Left ventricle myocardium inferior (tissue), 1 donor: ENCODE measurements around the gene SPINDOC. TPM values are rescaled to one million over a fixed set of nuclear protein-coding genes. Genes with fewer than 3 reads are reported as not detected.

Source experiments
- DNase-seq: peaks from one replicate; pipeline ENCODE4 v3.0.0-alpha.2; 2020
- H3K27ac ChIP-seq: fragments of 200-600 bp; replicated peaks from 2 replicates; pipeline ENCODE4 v1.8.0; 2021
- H3K27me3 ChIP-seq: fragments of 200-600 bp; 2 replicates; pipeline ENCODE4 v1.8.0; 2021; ENCODE audit warnings: low read depth
- H3K36me3 ChIP-seq: fragments of 200-600 bp; 2 replicates; pipeline ENCODE4 v1.8.0; 2021
- H3K4me1 ChIP-seq: fragments of 200-600 bp; 2 replicates; pipeline ENCODE4 v1.8.0; 2021
- H3K4me3 ChIP-seq: fragments of 200-600 bp; 2 replicates; pipeline ENCODE4 v1.8.0; 2021; ENCODE audit warnings: mild to moderate bottlenecking, moderate library complexity
- H3K9me3 ChIP-seq: fragments of 200-600 bp; replicated peaks from 2 replicates; pipeline ENCODE4 v1.8.0; 2021
- intact Hi-C: fragments of 100-400 bp; cut with micrococcal nuclease; formaldehyde crosslinking; loops from one replicate; pipeline ENCODE4 v1.11.0; 2022
- total RNA-seq: library from RNA; stranded (reverse); fragmentation: NEBNext Ultra II Directional; extraction: Animal tissue kit (Norgen Biotek cat#: 25700); gene quantifications from one replicate; pipeline ENCODE4 v1.2.1, GENCODE V29; 2021
- TF ChIP-seq, protein P1 (sequence below): fragments of 200-600 bp; IDR thresholded peaks from 2 replicates; pipeline ENCODE4 v1.8.0; 2021; ENCODE audit warnings: antibody characterized with exemption, mild to moderate bottlenecking, borderline replicate concordance
- donor health status: DM: no; HTN: yes; CAD: no; lungs with severe emphysema.

Gene SPINDOC
- total RNA-seq, 1 donor from 2014 or later, result 14.0 TPM

DNA sequence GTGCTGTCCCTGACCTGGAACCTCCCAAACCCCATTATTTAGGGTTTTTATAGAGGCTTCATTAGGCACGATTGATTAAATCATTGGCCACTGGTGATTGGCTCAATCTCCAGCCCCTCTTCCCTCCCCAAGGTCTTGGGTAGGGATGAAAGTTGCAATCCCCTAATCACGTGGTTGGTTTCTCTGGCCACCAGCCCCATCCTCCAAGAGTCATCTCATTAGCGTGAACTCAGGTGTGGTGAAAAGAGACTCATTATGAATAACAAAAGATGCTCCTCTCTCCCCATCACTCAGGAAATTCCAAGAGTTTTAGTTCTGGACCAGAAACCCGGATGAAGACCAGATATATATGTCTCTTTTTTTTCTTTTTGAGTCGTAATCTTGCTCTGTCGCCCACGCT is 18.1 kb downstream of the SPINDOC start:
- DNase-seq, result no peak
- Histone ChIP-seq H3K27me3 (no peaks in the 10 kb centered on the region), H3K9me3 (no peaks in the 10 kb centered on the region), H3K36me3 (peaks cover 15% of the 10 kb centered on the region), H3K4me3 (no peak overlapping the region), H3K27ac (no peak overlapping the region), H3K4me1 (no peaks in the 10 kb centered on the region)
- intact Hi-C loops, result no loop called here
- TF ChIP-seq, protein P1, sequence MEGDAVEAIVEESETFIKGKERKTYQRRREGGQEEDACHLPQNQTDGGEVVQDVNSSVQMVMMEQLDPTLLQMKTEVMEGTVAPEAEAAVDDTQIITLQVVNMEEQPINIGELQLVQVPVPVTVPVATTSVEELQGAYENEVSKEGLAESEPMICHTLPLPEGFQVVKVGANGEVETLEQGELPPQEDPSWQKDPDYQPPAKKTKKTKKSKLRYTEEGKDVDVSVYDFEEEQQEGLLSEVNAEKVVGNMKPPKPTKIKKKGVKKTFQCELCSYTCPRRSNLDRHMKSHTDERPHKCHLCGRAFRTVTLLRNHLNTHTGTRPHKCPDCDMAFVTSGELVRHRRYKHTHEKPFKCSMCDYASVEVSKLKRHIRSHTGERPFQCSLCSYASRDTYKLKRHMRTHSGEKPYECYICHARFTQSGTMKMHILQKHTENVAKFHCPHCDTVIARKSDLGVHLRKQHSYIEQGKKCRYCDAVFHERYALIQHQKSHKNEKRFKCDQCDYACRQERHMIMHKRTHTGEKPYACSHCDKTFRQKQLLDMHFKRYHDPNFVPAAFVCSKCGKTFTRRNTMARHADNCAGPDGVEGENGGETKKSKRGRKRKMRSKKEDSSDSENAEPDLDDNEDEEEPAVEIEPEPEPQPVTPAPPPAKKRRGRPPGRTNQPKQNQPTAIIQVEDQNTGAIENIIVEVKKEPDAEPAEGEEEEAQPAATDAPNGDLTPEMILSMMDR, result no peak

DNA sequence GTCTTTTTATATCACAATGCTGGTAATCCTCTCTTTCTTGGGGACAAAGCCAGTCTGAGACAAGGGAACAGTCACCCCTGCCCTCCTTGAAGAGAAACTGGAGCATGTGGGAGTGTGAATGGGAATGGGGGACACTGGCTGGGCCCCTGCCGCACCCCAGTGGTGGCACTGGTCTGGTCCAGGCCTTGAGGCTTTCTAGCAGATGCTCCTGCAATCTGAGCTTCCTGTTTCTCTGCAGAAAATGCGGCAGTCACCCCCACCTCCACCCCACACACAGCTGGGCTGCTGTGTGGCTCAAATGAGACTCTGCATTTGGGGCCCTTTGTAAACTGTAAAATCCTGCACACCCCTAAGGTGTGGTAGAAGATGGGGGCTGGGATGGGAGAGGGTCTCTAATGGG is 19.1 kb downstream of the SPINDOC start:
- Histone ChIP-seq H3K36me3 (peaks cover 5% of the 10 kb centered on the region), H3K4me3 (no peak overlapping the region)
- intact Hi-C loops, result no loop called here

DNA sequence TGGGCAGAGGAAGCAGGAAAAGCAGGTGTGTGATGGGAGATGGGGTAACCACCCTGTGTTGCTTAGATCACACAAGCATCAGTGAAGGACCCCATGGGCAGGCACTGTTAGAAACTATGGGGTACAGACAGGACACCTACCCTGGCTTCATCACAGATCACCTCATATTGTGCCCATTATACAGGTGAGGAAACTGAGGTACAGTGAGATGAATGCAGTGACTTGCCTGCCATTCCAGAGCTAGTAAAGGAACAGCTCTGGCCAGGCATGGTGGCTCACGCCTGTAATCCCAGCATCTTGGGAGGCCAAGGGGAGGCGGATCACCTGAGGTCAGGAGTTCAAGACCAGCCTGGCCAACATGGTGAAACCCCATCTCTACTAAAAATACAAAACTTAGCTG is 19.8 kb downstream of the SPINDOC start:
- no peaks in the 10 kb centered on the region for H3K27me3 ChIP-seq
- H3K4me3 ChIP-seq, result no peak overlapping the region
- no peaks in the 10 kb centered on the region for H3K36me3 ChIP-seq
- peaks cover 8% of the 10 kb centered on the region for H3K4me1 ChIP-seq
- no peak overlapping the region for H3K27ac ChIP-seq
- no peak for DNase-seq
- no peaks in the 10 kb centered on the region for H3K9me3 ChIP-seq
- intact Hi-C loops, result no loop called here
- TF ChIP-seq, protein P1, result no peak

More for the DNA sequence above, 19.1 kb downstream of the SPINDOC start:
- Histone ChIP-seq H3K9me3 (no peaks in the 10 kb centered on the region), H3K27ac (no peak overlapping the region), H3K4me1 (peaks cover 1% of the 10 kb centered on the region), H3K27me3 (no peaks in the 10 kb centered on the region)
- TF ChIP-seq, protein P1, result no peak
- DNase-seq, result no peak

- H3K9me3 ChIP-seq, result no peaks in the 10 kb centered on the region
- TF ChIP-seq, protein P1, result no peak
These were observed 21.4 kb downstream of the SPINDOC start for GRCh38 chr11:63834535-63835157.

GRCh38 chr11:63835158-63835545 is 21.9 kb downstream of the SPINDOC start:
- TF ChIP-seq, protein P1, result no peak
- Histone ChIP-seq H3K4me1 (peaks cover 22% of the 10 kb centered on the region), H3K36me3 (no peaks in the 10 kb centered on the region), H3K27ac (no peak overlapping the region), H3K4me3 (no peak overlapping the region), H3K27me3 (no peaks in the 10 kb centered on the region), H3K9me3 (no peaks in the 10 kb centered on the region)
- intact Hi-C loops, result no loop called here
- no peak for DNase-seq

More at GRCh38 chr11:63834535-63835157, 21.4 kb downstream of the SPINDOC start:
- H3K4me1 ChIP-seq, result peaks cover 16% of the 10 kb centered on the region
- no peaks in the 10 kb centered on the region for H3K27me3 ChIP-seq
- no peak overlapping the region for H3K4me3 ChIP-seq
- no peaks in the 10 kb centered on the region for H3K36me3 ChIP-seq
- no peak for DNase-seq
- intact Hi-C loops, result no loop called here
- no peak overlapping the region for H3K27ac ChIP-seq
